Adrenal gland (tissue), 5 donors: ENCODE results near the gene CAPN8.

Source experiments
- CTCF ChIP-seq, 6 experiments: fragments of 450-650 bp in 4 of 6; fragments of 200-600 bp in 2 of 6; sonication (generic) in 1 of 6; IDR thresholded peaks; 1 replicate in 5 of 6; 2 replicates in 1 of 6; pipeline versions ENCODE4 v1.5.1 to v1.8.0; 2016 to 2021; ENCODE audit warnings: antibody characterized with exemption in 6 of 6, mild to moderate bottlenecking in 2 of 6, moderate library complexity in 1 of 6
- POLR2A ChIP-seq, 2 donors: fragments of 450-650 bp; IDR thresholded peaks; one replicate each; pipeline ENCODE4 v1.6.1; 2017; ENCODE audit warnings: antibody characterized with exemption in 2 of 2, mild to moderate bottlenecking in 2 of 2, moderate library complexity in 1 of 2
- donor health status: DM: no; HTN: no; CAD: no.

- TF ChIP-seq POLR2A (IDR thresholded peaks at IDR 0.05) (no peak), CTCF (IDR thresholded peaks at IDR 0.05) (no peak)
Observed at GRCh38 chr1:223611936-223612335, 53.6 kb downstream of the CAPN8 start.
